ENCODE results near the gene PDZRN3. TPM values are rescaled to one million over a fixed set of nuclear protein-coding genes. Genes with fewer than 3 reads are reported as not detected.

The PDZRN3 gene
- total and polyA plus RNA-seq, 7 donors = 2.5 to 39.3 (median 16.0) TPM

- no peak for ATAC-seq
These were observed 209.6 kb downstream of the PDZRN3 start for GRCh38 chr3:73415118-73415517.

GRCh38 chr3:73413619-73414018, 211.1 kb downstream of the PDZRN3 start:
- intact Hi-C loops (cut with DNase I) = no loop called here
- ATAC-seq = no peak
- Histone ChIP-seq H3K4me1 (peaks cover 16% of the 10 kb centered on the region), H3K4me3 (no peak overlapping the region), H3K27ac (no peak overlapping the region), H3K36me3 (ENCODE audit: insufficient read depth in 1 of 2, low read depth in 1 of 2) (no peaks in the 10 kb centered on the region), H3K9me3 (no peaks in the 10 kb centered on the region), H3K27me3 (ENCODE audit: insufficient read depth in 3 of 3, low read length in 2 of 3) (no peaks in the 10 kb centered on the region)
- TF ChIP-seq CTCF (IDR thresholded peaks at IDR 0.05) = no peak
- WGBS, 3 donors = 70 to 90% (median 70%) methylated on average over 9 of the region's 9 CpGs
- no peak for DNase-seq

More at GRCh38 chr3:73415118-73415517, 209.6 kb downstream of the PDZRN3 start:
- H3K36me3 ChIP-seq (ENCODE audit: insufficient read depth in 1 of 2, low read depth in 1 of 2) = no peaks in the 10 kb centered on the region
- H3K27me3 ChIP-seq (ENCODE audit: insufficient read depth in 3 of 3, low read length in 2 of 3) = no peaks in the 10 kb centered on the region
- no peaks in the 10 kb centered on the region for H3K9me3 ChIP-seq
- no peak for DNase-seq
- intact Hi-C loops (cut with DNase I) = no loop called here
- no peak overlapping the region for H3K27ac ChIP-seq
- peaks cover 9% of the 10 kb centered on the region for H3K4me1 ChIP-seq
- H3K4me3 ChIP-seq = no peak overlapping the region
- WGBS, 3 donors = 95 to 96% (median 96%) methylated on average over 2 of the region's 2 CpGs
- no peak for TF ChIP-seq CTCF (IDR thresholded peaks at IDR 0.05)

DNA sequence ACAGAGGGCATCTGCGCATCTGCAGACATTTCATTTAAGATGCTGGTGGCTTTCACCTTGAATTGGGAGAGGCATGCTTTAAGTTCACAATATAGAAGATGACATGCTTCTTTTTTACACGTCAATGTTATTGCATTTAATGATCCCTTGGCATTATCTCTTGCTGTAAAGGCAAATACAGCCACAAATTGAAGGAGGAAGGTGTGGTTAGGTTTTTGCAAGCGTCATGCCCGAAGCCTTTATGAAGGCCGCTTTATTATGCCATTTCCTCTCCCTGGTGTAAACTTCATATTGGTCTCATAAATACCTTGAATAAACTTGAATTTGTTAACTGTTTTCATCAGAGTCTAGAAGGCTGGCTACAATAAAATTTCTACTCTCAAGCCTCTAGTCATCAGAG, 212.7 kb downstream of the PDZRN3 start:
- H3K9me3 ChIP-seq = no peaks in the 10 kb centered on the region
- no peak for ATAC-seq
- H3K27me3 ChIP-seq (ENCODE audit: insufficient read depth in 3 of 3, low read length in 2 of 3) = no peaks in the 10 kb centered on the region
- DNase-seq = no peak
- intact Hi-C loops (cut with DNase I) = no loop called here
- H3K36me3 ChIP-seq (ENCODE audit: insufficient read depth in 1 of 2, low read depth in 1 of 2) = no peaks in the 10 kb centered on the region
- H3K27ac ChIP-seq = no peak overlapping the region
- no peak for TF ChIP-seq CTCF (IDR thresholded peaks at IDR 0.05)
- H3K4me3 ChIP-seq = no peak overlapping the region
- 92 to 97% (median 96%) methylated on average over 5 of the region's 5 CpGs for WGBS, 3 donors
- H3K4me1 ChIP-seq = peaks cover 20% of the 10 kb centered on the region

DNA sequence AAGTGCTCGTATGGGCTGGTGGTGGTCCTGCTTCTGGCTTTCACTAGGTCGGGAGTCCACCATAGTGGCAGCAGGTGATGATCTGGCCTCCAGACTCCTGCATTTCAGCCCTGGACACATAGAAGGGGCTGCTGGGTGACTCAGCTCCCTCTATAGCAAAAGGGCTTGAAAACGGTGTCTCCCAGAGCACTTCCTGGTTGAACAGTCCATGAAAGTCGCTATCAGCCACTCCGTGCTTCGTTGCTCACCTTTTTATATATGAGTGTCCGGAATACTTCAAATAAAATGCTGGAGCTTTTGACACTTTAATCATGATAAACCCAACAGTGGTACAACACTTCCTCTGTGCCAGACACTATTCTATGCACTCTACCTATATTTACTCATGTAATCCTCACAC, 213.2 kb downstream of the PDZRN3 start:
- TF ChIP-seq CTCF (IDR thresholded peaks at IDR 0.05) = no peak
- ATAC-seq (no peak), DNase-seq (no peak)
- intact Hi-C loops (cut with DNase I) = no loop called here
- no peaks in the 10 kb centered on the region for H3K36me3 ChIP-seq (ENCODE audit: insufficient read depth in 1 of 2, low read depth in 1 of 2)
- H3K9me3 ChIP-seq = no peaks in the 10 kb centered on the region
- H3K27me3 ChIP-seq (ENCODE audit: insufficient read depth in 3 of 3, low read length in 2 of 3) = no peaks in the 10 kb centered on the region
- peaks cover 24% of the 10 kb centered on the region for H3K4me1 ChIP-seq
- H3K4me3 ChIP-seq = no peak overlapping the region
- 89 to 92% (median 90%) methylated on average over 7 of the region's 7 CpGs for WGBS, 3 donors
- H3K27ac ChIP-seq = no peak overlapping the region

GRCh38 chr3:73409138-73409763, 215.5 kb downstream of the PDZRN3 start:
- no peaks in the 10 kb centered on the region for H3K36me3 ChIP-seq (ENCODE audit: insufficient read depth in 1 of 2, low read depth in 1 of 2)
- DNase-seq (no peak), ATAC-seq (peak in 2 of 4 donors; percentile 37 to 40)
- H3K4me1 ChIP-seq = peaks cover 46% of the 10 kb centered on the region
- no peak overlapping the region for H3K4me3 ChIP-seq
- no peak for TF ChIP-seq CTCF (IDR thresholded peaks at IDR 0.05)
- intact Hi-C loops (cut with DNase I) = no loop called here
- WGBS, 3 donors = 59 to 76% (median 63%) methylated on average over 10 of the region's 10 CpGs
- no peaks in the 10 kb centered on the region for H3K27me3 ChIP-seq (ENCODE audit: insufficient read depth in 3 of 3, low read length in 2 of 3)
- no peaks in the 10 kb centered on the region for H3K9me3 ChIP-seq
- no peak overlapping the region for H3K27ac ChIP-seq

Measured in psoas muscle (tissue), 8 donors.